Activated naive CD4-positive, alpha-beta T cell treated with anti-CD3 and anti-CD28 coated beads for 36 hours (primary cell): ENCODE results near the gene LRRC53. TPM values are rescaled to one million over a fixed set of nuclear protein-coding genes. Genes with fewer than 3 reads are reported as not detected.

Source experiments
- CTCF ChIA-PET: fragments of 350-600 bp; sonication (Branson Sonifier 250); formaldehyde crosslinking; loops from one replicate; lab custom pipeline; 2021; ENCODE audit warnings: antibody characterized with exemption; lab: Charles Lee
- DNase-seq: peaks from one replicate; pipeline ENCODE4 v3.0.0-alpha.2; 2020
- H3K27ac Mint-ChIP-seq: one replicate; pipeline ENCODE4 v1.8.0; 2021; ENCODE audit warnings: mild to moderate bottlenecking, mixed read lengths
- H3K27me3 Mint-ChIP-seq: one replicate; pipeline ENCODE4 v1.8.0; 2021; ENCODE audit warnings: low read depth, mixed read lengths
- H3K36me3 Mint-ChIP-seq: one replicate; pipeline ENCODE4 v1.8.0; 2021; ENCODE audit warnings: low read depth, mixed read lengths
- H3K4me1 Mint-ChIP-seq: one replicate; pipeline ENCODE4 v1.8.0; 2021; ENCODE audit warnings: low read depth, mixed read lengths
- H3K4me3 Mint-ChIP-seq: one replicate; pipeline ENCODE4 v1.8.0; 2021; ENCODE audit warnings: mild to moderate bottlenecking, moderate library complexity, mixed read lengths
- H3K9me3 Mint-ChIP-seq: one replicate; pipeline ENCODE4 v1.8.0; 2021; ENCODE audit warnings: mixed read lengths
- intact Hi-C: fragments of 100-400 bp; cut with micrococcal nuclease; formaldehyde crosslinking; loops from one replicate; pipeline ENCODE4 v1.15.1; 2023
- total RNA-seq, 2 experiments: library from RNA; stranded (reverse); gene quantifications; one replicate each; pipeline ENCODE4 v1.2.3, GENCODE V29; 2021

LRRC53 gene
- total RNA-seq, 2 experiments from 2014 or later, result not detected

DNA sequence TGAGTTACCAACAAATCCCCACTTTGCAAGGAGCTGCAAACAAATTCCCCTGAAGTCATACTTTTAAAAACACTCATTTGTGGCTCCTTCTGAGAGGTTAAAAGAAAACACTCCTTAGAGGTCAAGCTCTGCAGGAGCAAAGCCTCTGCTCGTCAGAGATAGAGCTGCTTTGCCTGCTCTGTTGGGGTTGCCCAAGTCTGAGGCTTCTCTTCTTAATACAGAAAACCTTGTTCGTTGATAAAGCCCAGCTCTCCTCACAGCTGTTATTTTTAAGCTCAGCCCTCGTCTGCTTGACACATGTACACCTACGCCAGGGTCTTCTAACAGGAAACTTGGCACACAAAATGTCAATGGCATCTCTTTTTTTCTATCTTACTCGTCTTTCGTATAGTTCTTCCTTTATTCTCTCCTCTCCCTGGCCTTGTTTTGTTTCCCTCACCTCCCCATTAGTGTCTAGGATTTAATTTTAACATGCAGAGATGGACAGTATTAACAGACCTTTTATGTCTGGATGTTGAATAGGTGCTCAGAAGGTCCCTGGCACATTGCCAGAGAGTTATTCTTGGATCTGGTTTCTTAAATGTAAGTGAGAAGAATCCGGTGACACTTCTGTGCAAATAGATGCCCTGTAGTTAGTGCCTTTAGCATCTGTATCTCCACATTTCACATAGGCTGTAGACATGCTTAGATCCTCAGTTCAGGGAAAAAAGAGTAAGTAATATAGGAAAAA is 86.0 kb downstream of the LRRC53 start:
- H3K27me3 Mint-ChIP-seq, result no peaks in the 10 kb centered on the region
- intact Hi-C loops, result no loop called here
- no peaks in the 10 kb centered on the region for H3K9me3 Mint-ChIP-seq
- CTCF ChIA-PET, result no interaction called here
- no peak for DNase-seq
- no peak overlapping the region for H3K27ac Mint-ChIP-seq
- no peaks in the 10 kb centered on the region for H3K4me1 Mint-ChIP-seq
- H3K36me3 Mint-ChIP-seq, result no peaks in the 10 kb centered on the region
- no peak overlapping the region for H3K4me3 Mint-ChIP-seq

DNA sequence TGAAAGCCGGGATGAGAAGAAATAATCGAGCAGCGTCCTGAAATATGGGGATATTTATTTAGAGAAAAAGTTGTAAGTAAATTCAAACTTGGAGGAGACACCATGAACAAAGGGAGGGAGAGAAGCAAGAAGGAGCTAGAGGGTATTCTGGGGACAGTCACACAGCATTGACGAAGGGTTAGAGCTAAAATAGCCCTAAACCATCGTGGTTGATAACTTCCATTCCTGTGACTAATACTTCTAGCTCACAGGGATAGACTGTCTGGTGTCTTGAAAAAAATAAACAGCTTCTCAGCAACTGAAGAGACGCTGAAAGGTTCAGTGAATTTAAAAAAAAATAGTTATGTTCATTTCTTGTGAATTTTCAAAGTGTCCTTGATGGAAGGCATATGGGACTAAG is 86.7 kb downstream of the LRRC53 start:
- intact Hi-C loops, result no loop called here
- no peak overlapping the region for H3K27ac Mint-ChIP-seq
- H3K4me1 Mint-ChIP-seq, result no peaks in the 10 kb centered on the region
- H3K27me3 Mint-ChIP-seq, result no peaks in the 10 kb centered on the region
- H3K9me3 Mint-ChIP-seq, result no peaks in the 10 kb centered on the region
- DNase-seq, result no peak
- no peak overlapping the region for H3K4me3 Mint-ChIP-seq
- CTCF ChIA-PET, result no interaction called here
- no peaks in the 10 kb centered on the region for H3K36me3 Mint-ChIP-seq

DNA sequence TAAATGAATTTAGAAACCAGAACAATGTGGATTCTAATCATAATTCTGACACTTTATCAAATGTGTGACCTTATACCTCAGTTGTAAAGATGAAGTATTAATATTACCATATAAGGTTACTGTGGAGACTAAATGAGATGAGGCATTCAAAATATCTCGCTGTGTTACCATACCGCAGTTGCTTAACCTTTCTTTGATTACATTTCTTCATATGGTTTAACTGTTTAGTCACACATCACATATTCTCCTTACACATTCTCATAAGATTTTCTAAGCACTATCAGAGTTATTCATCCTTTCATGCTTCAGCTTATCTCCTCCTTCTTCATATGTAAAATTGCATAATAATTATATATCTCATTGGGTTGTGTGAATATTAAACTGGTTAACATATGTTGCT is 88.9 kb downstream of the LRRC53 start:
- H3K27ac Mint-ChIP-seq, result no peak overlapping the region
- CTCF ChIA-PET, result no interaction called here
- intact Hi-C loops, result no loop called here

DNA sequence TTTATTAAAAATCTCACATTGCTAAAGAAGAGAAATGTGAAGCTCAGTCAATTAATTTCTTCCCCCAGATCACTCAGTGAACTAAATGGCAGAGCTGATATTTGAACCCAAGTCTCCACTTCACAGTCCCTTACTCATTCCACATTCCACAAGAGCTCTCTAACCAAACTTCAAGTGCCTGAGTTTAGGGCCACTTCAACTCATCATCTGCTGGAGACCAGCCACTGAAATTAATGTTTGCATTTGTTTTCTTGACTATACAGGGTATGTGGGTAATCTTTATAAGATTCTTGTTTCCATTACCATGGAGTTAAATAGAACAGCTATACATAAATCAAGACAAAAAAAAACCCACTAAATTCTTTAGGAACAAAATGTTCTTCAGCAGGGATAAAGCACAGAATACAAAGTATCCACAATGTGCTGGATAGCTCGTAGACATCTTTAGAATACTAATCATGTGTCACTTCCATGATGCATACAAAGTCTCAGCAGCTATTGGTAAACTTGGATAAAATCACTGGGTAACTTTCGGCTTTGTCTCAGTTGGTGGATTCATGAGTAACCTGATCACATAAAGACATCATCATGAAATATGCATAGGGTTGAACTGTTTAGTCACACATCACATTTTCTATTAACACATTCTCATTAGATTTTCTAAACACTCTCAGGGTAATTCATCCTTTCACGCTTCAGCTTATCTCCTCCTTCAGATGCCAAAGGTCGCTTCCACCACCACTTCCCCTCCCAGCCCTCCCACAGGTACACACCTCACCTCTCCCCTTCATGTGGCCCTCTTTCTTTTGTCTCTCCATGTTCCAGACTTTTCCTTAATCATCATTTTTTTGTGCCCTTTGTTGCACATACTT is 89.8 kb downstream of the LRRC53 start:
- intact Hi-C loops, result no loop called here
- Mint-ChIP-seq H3K27me3 (no peaks in the 10 kb centered on the region), H3K27ac (no peak overlapping the region), H3K36me3 (no peaks in the 10 kb centered on the region), H3K4me3 (no peak overlapping the region), H3K4me1 (no peaks in the 10 kb centered on the region), H3K9me3 (peaks cover 1% of the 10 kb centered on the region)
- DNase-seq, result no peak
- CTCF ChIA-PET, result no interaction called here

More for the DNA sequence above, 88.9 kb downstream of the LRRC53 start:
- Mint-ChIP-seq H3K9me3 (peaks cover 1% of the 10 kb centered on the region), H3K27me3 (no peaks in the 10 kb centered on the region), H3K36me3 (no peaks in the 10 kb centered on the region), H3K4me1 (no peaks in the 10 kb centered on the region), H3K4me3 (no peak overlapping the region)
- no peak for DNase-seq

DNA sequence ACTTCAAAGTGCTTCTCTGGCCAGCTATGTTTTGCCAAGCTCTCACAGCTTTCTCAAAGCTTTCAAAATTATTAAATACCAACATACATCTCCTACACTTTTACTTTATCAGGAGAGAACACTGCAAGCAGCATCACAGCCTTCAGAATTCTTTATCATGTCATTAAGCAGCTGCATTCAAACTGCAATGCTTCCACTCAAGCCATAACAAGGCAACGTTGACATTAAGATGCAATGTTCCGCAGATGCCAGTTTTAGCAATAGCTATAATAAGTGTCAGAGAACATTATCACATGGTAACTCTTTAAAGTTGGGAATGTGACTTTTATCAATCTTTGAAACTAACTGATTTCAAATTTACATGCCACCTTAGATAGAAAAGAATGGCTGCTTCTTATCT is 91.9 kb downstream of the LRRC53 start:
- Mint-ChIP-seq H3K27me3 (no peaks in the 10 kb centered on the region), H3K4me1 (no peaks in the 10 kb centered on the region), H3K4me3 (no peak overlapping the region), H3K9me3 (peaks cover 1% of the 10 kb centered on the region), H3K27ac (no peak overlapping the region), H3K36me3 (no peaks in the 10 kb centered on the region)
- no peak for DNase-seq
- CTCF ChIA-PET, result no interaction called here
- intact Hi-C loops, result no loop called here

Other genes with a start within 250 kb of the LRRC53 start
- gene ERICH3, start 161.2 kb upstream of the LRRC53 start, total RNA-seq, result not detected
- 10 to 100 TPM in 1 of 2 experiments, 1 to 10 TPM in 1; 8.1 to 11.3 TPM for gene CRYZ, start 220.4 kb upstream of the LRRC53 start, total RNA-seq
- gene TYW3, start 220.5 kb upstream of the LRRC53 start, total RNA-seq, result 10 to 100 TPM; 27.9 to 30.9 TPM